Measurements from ENCODE around the gene KLHDC4. TPM values are rescaled to one million over a fixed set of nuclear protein-coding genes. Genes with fewer than 3 reads are reported as not detected.

The KLHDC4 gene
- total and polyA plus RNA-seq, 2 experiments from 2014 or later = 23.0 to 41.1 TPM

DNA sequence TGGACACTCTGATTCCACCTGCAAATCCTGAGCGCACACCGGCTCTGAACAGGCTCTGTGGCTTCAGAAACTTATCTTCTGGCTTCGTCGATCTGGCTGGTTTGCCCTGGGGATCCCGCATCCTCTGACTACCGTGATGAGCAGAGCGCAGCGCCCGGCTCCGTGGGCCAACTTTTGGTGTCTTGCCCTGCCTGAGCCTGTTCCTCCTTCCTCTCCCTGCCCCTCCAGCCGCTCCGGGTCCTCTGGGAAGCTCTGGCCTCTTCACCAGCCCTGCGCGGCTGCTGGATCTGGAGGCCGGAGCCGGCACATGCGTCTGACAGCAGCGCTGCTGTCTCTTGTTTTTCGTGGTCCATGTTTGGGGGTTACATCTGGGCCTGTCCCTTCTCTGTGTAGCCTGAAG is 97.8 kb downstream of the KLHDC4 start:
- H3K4me1 ChIP-seq (ENCODE audit: insufficient read depth) = no peaks in the 10 kb centered on the region
- Mint-ChIP-seq H3K9me3 (no peaks in the 10 kb centered on the region), H3K4me3 (no peak overlapping the region), H3K36me3 (ENCODE audit: low read depth) (no peaks in the 10 kb centered on the region), H3K4me1 (0 out of 3 replicates have a peak, but pooled peaks cover 3% of the 10 kb centered on the region), H3K27me3 (ENCODE audit: insufficient read depth, low read depth, poor library complexity) (peaks cover 11% of the 10 kb centered on the region), H3K27ac (no peak overlapping the region)
- no peak overlapping the region for H3K4me2 ChIP-seq
- no peaks in the 10 kb centered on the region for H3K27me3 ChIP-seq (ENCODE audit: insufficient read depth)
- H3K9me2 ChIP-seq (ENCODE audit: insufficient read depth) = no peaks in the 10 kb centered on the region
- no peaks in the 10 kb centered on the region for H3K36me3 ChIP-seq (ENCODE audit: insufficient read depth)
- no peak overlapping the region for H3K27ac ChIP-seq (ENCODE audit: low read depth)
- no peak overlapping the region for H2AFZ ChIP-seq
- H4K20me1 ChIP-seq (replicated peaks; ENCODE audit: insufficient read depth) = peaks cover 6% of the 10 kb centered on the region; the same call in 1 of the 2 replicates
- no peaks in the 10 kb centered on the region for H3K79me2 ChIP-seq (replicated peaks; ENCODE audit: insufficient read depth)
- ATAC-seq = no peak
- H3K4me3 ChIP-seq = no peak overlapping the region
- H3F3A ChIP-seq (replicated peaks; ENCODE audit: low read depth) = no peaks in the 10 kb centered on the region
- no peak for DNase-seq (ENCODE audit: low spot score)
- no peak for TF ChIP-seq EZH2phosphoT487 (IDR thresholded peaks at IDR 0.05; ENCODE audit: unreplicated experiment)
- TF ChIP-seq, protein P1, sequence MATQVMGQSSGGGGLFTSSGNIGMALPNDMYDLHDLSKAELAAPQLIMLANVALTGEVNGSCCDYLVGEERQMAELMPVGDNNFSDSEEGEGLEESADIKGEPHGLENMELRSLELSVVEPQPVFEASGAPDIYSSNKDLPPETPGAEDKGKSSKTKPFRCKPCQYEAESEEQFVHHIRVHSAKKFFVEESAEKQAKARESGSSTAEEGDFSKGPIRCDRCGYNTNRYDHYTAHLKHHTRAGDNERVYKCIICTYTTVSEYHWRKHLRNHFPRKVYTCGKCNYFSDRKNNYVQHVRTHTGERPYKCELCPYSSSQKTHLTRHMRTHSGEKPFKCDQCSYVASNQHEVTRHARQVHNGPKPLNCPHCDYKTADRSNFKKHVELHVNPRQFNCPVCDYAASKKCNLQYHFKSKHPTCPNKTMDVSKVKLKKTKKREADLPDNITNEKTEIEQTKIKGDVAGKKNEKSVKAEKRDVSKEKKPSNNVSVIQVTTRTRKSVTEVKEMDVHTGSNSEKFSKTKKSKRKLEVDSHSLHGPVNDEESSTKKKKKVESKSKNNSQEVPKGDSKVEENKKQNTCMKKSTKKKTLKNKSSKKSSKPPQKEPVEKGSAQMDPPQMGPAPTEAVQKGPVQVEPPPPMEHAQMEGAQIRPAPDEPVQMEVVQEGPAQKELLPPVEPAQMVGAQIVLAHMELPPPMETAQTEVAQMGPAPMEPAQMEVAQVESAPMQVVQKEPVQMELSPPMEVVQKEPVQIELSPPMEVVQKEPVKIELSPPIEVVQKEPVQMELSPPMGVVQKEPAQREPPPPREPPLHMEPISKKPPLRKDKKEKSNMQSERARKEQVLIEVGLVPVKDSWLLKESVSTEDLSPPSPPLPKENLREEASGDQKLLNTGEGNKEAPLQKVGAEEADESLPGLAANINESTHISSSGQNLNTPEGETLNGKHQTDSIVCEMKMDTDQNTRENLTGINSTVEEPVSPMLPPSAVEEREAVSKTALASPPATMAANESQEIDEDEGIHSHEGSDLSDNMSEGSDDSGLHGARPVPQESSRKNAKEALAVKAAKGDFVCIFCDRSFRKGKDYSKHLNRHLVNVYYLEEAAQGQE (IDR thresholded peaks at IDR 0.05; ENCODE audit: unreplicated experiment) = no peak
- TF ChIP-seq ZNF114 (CRISPR knock-in tag; IDR thresholded peaks at IDR 0.05) = no peak
- TF ChIP-seq, protein P2, sequence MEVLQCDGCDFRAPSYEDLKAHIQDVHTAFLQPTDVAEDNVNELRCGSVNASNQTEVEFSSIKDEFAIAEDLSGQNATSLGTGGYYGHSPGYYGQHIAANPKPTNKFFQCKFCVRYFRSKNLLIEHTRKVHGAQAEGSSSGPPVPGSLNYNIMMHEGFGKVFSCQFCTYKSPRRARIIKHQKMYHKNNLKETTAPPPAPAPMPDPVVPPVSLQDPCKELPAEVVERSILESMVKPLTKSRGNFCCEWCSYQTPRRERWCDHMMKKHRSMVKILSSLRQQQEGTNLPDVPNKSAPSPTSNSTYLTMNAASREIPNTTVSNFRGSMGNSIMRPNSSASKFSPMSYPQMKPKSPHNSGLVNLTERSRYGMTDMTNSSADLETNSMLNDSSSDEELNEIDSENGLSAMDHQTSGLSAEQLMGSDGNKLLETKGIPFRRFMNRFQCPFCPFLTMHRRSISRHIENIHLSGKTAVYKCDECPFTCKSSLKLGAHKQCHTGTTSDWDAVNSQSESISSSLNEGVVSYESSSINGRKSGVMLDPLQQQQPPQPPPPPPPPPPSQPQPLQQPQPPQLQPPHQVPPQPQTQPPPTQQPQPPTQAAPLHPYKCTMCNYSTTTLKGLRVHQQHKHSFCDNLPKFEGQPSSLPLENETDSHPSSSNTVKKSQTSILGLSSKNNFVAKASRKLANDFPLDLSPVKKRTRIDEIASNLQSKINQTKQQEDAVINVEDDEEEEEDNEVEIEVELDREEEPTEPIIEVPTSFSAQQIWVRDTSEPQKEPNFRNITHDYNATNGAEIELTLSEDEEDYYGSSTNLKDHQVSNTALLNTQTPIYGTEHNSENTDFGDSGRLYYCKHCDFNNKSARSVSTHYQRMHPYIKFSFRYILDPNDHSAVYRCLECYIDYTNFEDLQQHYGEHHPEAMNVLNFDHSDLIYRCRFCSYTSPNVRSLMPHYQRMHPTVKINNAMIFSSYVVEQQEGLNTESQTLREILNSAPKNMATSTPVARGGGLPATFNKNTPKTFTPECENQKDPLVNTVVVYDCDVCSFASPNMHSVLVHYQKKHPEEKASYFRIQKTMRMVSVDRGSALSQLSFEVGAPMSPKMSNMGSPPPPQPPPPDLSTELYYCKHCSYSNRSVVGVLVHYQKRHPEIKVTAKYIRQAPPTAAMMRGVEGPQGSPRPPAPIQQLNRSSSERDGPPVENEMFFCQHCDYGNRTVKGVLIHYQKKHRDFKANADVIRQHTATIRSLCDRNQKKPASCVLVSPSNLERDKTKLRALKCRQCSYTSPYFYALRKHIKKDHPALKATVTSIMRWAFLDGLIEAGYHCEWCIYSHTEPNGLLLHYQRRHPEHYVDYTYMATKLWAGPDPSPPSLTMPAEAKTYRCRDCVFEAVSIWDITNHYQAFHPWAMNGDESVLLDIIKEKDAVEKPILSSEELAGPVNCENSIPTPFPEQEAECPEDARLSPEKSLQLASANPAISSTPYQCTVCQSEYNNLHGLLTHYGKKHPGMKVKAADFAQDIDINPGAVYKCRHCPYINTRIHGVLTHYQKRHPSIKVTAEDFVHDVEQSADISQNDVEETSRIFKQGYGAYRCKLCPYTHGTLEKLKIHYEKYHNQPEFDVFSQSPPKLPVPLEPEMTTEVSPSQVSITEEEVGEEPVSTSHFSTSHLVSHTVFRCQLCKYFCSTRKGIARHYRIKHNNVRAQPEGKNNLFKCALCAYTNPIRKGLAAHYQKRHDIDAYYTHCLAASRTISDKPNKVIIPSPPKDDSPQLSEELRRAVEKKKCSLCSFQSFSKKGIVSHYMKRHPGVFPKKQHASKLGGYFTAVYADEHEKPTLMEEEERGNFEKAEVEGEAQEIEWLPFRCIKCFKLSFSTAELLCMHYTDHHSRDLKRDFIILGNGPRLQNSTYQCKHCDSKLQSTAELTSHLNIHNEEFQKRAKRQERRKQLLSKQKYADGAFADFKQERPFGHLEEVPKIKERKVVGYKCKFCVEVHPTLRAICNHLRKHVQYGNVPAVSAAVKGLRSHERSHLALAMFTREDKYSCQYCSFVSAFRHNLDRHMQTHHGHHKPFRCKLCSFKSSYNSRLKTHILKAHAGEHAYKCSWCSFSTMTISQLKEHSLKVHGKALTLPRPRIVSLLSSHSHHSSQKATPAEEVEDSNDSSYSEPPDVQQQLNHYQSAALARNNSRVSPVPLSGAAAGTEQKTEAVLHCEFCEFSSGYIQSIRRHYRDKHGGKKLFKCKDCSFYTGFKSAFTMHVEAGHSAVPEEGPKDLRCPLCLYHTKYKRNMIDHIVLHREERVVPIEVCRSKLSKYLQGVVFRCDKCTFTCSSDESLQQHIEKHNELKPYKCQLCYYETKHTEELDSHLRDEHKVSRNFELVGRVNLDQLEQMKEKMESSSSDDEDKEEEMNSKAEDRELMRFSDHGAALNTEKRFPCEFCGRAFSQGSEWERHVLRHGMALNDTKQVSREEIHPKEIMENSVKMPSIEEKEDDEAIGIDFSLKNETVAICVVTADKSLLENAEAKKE (CRISPR knock-in tag; IDR thresholded peaks at IDR 0.05) = no peak
- TF ChIP-seq, protein P3, sequence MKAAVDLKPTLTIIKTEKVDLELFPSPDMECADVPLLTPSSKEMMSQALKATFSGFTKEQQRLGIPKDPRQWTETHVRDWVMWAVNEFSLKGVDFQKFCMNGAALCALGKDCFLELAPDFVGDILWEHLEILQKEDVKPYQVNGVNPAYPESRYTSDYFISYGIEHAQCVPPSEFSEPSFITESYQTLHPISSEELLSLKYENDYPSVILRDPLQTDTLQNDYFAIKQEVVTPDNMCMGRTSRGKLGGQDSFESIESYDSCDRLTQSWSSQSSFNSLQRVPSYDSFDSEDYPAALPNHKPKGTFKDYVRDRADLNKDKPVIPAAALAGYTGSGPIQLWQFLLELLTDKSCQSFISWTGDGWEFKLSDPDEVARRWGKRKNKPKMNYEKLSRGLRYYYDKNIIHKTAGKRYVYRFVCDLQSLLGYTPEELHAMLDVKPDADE (IDR thresholded peaks at IDR 0.05) = no peak
- no peak for TF ChIP-seq STAT1 (IDR thresholded peaks at IDR 0.05; ENCODE audit: unreplicated experiment)
- no peak for TF ChIP-seq POLR2AphosphoS5 (IDR thresholded peaks at IDR 0.05; ENCODE audit: low read depth)
- TF ChIP-seq NANOG (IDR thresholded peaks at IDR 0.05; ENCODE audit: borderline replicate concordance) = no peak
- no peak for TF ChIP-seq CREB1 (CRISPR knock-in tag; IDR thresholded peaks at IDR 0.05; ENCODE audit: low read depth)
- no peak for TF ChIP-seq ZNF331 (CRISPR knock-in tag; IDR thresholded peaks at IDR 0.05; ENCODE audit: low read depth)
- no peak for TF ChIP-seq EZH2 (IDR thresholded peaks at IDR 0.05; ENCODE audit: low read depth, unreplicated experiment)
- TF ChIP-seq, protein P4, sequence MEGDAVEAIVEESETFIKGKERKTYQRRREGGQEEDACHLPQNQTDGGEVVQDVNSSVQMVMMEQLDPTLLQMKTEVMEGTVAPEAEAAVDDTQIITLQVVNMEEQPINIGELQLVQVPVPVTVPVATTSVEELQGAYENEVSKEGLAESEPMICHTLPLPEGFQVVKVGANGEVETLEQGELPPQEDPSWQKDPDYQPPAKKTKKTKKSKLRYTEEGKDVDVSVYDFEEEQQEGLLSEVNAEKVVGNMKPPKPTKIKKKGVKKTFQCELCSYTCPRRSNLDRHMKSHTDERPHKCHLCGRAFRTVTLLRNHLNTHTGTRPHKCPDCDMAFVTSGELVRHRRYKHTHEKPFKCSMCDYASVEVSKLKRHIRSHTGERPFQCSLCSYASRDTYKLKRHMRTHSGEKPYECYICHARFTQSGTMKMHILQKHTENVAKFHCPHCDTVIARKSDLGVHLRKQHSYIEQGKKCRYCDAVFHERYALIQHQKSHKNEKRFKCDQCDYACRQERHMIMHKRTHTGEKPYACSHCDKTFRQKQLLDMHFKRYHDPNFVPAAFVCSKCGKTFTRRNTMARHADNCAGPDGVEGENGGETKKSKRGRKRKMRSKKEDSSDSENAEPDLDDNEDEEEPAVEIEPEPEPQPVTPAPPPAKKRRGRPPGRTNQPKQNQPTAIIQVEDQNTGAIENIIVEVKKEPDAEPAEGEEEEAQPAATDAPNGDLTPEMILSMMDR (conservative IDR thresholded peaks at IDR 0.05; ENCODE audit: low read depth in 2 of 2) = no peak
- TF ChIP-seq JUNB (IDR thresholded peaks at IDR 0.05; ENCODE audit: unreplicated experiment) = no peak

Data from GM23338 (cell line).